CD1c-positive myeloid dendritic cell (primary cell): ENCODE results near the gene CFAP99.

Experiments used
- DNase-seq: peaks from one replicate; pipeline ENCODE4 v3.0.0-alpha.2; 2016; ENCODE audit errors: extremely low spot score

Gene CFAP99

GRCh38 chr4:2411786-2412510 is 6.8 kb upstream of the CFAP99 start:
- peak; percentile 49 for DNase-seq

GRCh38 chr4:2412534-2412884 is 6.2 kb upstream of the CFAP99 start:
- no peak for DNase-seq

- DNase-seq: peak; percentile 95
Observed at GRCh38 chr4:2412885-2413716, 5.7 kb upstream of the CFAP99 start.

GRCh38 chr4:2413821-2414610 is 4.7 kb upstream of the CFAP99 start:
- DNase-seq: peak; percentile 7

- DNase-seq: no peak
Observed at GRCh38 chr4:2415213-2415612, 3.5 kb upstream of the CFAP99 start.

GRCh38 chr4:2415881-2416563 is 2.7 kb upstream of the CFAP99 start:
- no peak for DNase-seq

- peak; percentile 68 for DNase-seq
Observed at GRCh38 chr4:2416564-2417225, 2.1 kb upstream of the CFAP99 start.

- peak; percentile 11 for DNase-seq
Observed at GRCh38 chr4:2417226-2417764, 1.5 kb upstream of the CFAP99 start.

GRCh38 chr4:2417765-2418649 is 748 bp upstream of the CFAP99 start, which contains the start of gene ZFYVE28:
ZFYVE28 (minus strand) TSS chr4:2418645; CDS start chr4:2418323, 322 bp downstream.
- DNase-seq: peak; percentile 15

GRCh38 chr4:2419814-2420213 is 1.1 kb downstream of the CFAP99 start:
- DNase-seq: peak; percentile 73

GRCh38 chr4:2421928-2422327 is 3.2 kb downstream of the CFAP99 start:
- no peak for DNase-seq

- DNase-seq: no peak
Observed at GRCh38 chr4:2423066-2423465, 4.3 kb downstream of the CFAP99 start.

- no peak for DNase-seq
Observed at GRCh38 chr4:2423695-2424094, 4.9 kb downstream of the CFAP99 start.

- no peak for DNase-seq
Observed at GRCh38 chr4:2424581-2424980, 5.8 kb downstream of the CFAP99 start.

- no peak for DNase-seq
Observed at GRCh38 chr4:2425386-2426068, 6.8 kb downstream of the CFAP99 start.

GRCh38 chr4:2426069-2426397 is 7.3 kb downstream of the CFAP99 start:
- DNase-seq: no peak

GRCh38 chr4:2426711-2427275 is 8.0 kb downstream of the CFAP99 start:
- no peak for DNase-seq

- DNase-seq: no peak
Observed at GRCh38 chr4:2427383-2428334, 8.9 kb downstream of the CFAP99 start.
